Measurements from ENCODE around the gene PDPN. TPM values are rescaled to one million over a fixed set of nuclear protein-coding genes. Genes with fewer than 3 reads are reported as not detected.

Gene PDPN
- total RNA-seq, 1 experiment from 2014 or later: not detected

DNA sequence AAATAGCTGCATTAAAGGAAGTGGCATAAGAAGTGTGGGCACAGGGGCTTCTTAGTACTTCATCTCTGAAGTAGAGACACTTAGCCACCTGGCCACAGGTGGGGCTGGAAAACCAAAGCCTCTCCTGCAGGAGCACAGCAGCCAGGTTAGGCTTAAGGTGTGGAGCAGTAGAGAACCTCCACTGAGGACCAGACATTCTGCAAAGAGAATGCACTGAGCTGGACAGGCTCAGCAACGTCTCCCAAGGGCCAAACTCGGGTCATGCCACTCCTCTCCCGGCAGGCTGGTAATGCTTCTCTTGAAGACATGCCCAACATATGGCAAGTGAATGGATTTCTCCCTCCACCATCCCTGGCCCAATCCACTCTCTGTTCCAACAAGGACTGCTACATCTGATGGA, 36.8 kb upstream of the PDPN start:
- H3K4me1 ChIP-seq (ENCODE audit: control insufficient read depth in 1 of 2, insufficient read depth in 2 of 2, low read length in 2 of 2): peaks cover 0 to 7% of the 10 kb centered on the region in 2 experiments; a peak in 2 of 4 replicates
- no peaks in the 10 kb centered on the region for H4K20me1 ChIP-seq (ENCODE audit: insufficient read depth)
- no peak for ATAC-seq
- peaks cover 4% of the 10 kb centered on the region for H3K27me3 ChIP-seq (ENCODE audit: insufficient read depth, low read length)
- no peak overlapping the region for H3K27ac ChIP-seq (ENCODE audit: low read depth, low read length)
- H3K4me2 ChIP-seq (ENCODE audit: low read length): no peak overlapping the region
- no TSS peak for BruUV-seq (replicated peaks)
- no peak overlapping the region for H3K4me3 ChIP-seq (replicated peaks in 1 of 2; ENCODE audit: low read depth in 1 of 2, low read length in 2 of 2)
- H2AFZ ChIP-seq (ENCODE audit: low read depth, low read length, poor library complexity, severe bottlenecking): no peak overlapping the region
- TF ChIP-seq POLR2A (IDR thresholded peaks at IDR 0.05; ENCODE audit: borderline replicate concordance, extremely low read depth, insufficient read depth, insufficient read length) (no peak), ZFX (IDR thresholded peaks at IDR 0.05) (no peak), POLR2AphosphoS5 (IDR thresholded peaks at IDR 0.05; ENCODE audit: low read depth, low read length) (no peak), FOSL1 (IDR thresholded peaks at IDR 0.05; ENCODE audit: low read depth) (no peak), ZNF274 (IDR thresholded peaks at IDR 0.05; ENCODE audit: low read depth, low read length) (no peak), EGR1 (IDR thresholded peaks at IDR 0.05; ENCODE audit: low read depth) (no peak), SIN3A (IDR thresholded peaks at IDR 0.05; ENCODE audit: low read depth) (no peak), CEBPB (IDR thresholded peaks at IDR 0.05; ENCODE audit: low read depth) (no peak), MAX (IDR thresholded peaks at IDR 0.05) (no peak)
- TF ChIP-seq, protein P1, sequence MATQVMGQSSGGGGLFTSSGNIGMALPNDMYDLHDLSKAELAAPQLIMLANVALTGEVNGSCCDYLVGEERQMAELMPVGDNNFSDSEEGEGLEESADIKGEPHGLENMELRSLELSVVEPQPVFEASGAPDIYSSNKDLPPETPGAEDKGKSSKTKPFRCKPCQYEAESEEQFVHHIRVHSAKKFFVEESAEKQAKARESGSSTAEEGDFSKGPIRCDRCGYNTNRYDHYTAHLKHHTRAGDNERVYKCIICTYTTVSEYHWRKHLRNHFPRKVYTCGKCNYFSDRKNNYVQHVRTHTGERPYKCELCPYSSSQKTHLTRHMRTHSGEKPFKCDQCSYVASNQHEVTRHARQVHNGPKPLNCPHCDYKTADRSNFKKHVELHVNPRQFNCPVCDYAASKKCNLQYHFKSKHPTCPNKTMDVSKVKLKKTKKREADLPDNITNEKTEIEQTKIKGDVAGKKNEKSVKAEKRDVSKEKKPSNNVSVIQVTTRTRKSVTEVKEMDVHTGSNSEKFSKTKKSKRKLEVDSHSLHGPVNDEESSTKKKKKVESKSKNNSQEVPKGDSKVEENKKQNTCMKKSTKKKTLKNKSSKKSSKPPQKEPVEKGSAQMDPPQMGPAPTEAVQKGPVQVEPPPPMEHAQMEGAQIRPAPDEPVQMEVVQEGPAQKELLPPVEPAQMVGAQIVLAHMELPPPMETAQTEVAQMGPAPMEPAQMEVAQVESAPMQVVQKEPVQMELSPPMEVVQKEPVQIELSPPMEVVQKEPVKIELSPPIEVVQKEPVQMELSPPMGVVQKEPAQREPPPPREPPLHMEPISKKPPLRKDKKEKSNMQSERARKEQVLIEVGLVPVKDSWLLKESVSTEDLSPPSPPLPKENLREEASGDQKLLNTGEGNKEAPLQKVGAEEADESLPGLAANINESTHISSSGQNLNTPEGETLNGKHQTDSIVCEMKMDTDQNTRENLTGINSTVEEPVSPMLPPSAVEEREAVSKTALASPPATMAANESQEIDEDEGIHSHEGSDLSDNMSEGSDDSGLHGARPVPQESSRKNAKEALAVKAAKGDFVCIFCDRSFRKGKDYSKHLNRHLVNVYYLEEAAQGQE (IDR thresholded peaks at IDR 0.05; ENCODE audit: low read depth): no peak
- H3K36me3 ChIP-seq (ENCODE audit: control insufficient read depth in 1 of 2, insufficient read depth in 2 of 2, low read length in 2 of 2): no peaks in the 10 kb centered on the region
- intact Hi-C loops (cut with micrococcal nuclease): no loop called here
- ChIA-PET RAD21 (ENCODE audit: low non-redundant PET in 1 of 2, low total read pairs in 2 of 2, uncharacterized antibody in 2 of 2, unreplicated experiment in 2 of 2) (no interaction called here), POLR2A (no interaction called here), CTCF (no interaction called here)
- H3K9ac ChIP-seq (ENCODE audit: low read length): no peak overlapping the region
- no peak for DNase-seq (ENCODE audit: low read depth, low spot score)
- H3K9me3 ChIP-seq (ENCODE audit: control insufficient read depth in 1 of 2, insufficient read depth in 1 of 2, low read depth in 1 of 2, low read length in 2 of 2): no peaks in the 10 kb centered on the region
- H3K9me2 ChIP-seq (ENCODE audit: insufficient read depth): no peaks in the 10 kb centered on the region
- no peaks in the 10 kb centered on the region for H3K79me2 ChIP-seq (ENCODE audit: insufficient read depth, low read length)

Measured in HCT116 (cell line).